ENCODE data around the gene RNU1-2.
"Not testable (repeated sequence)": the region's sequence is repeated elsewhere in the genome, so short reads cannot be mapped to it uniquely, and the experiment has no call there.

GRCh38 chr1:16897653-16898052, 1.9 kb downstream of the RNU1-2 start:
- not testable (repeated sequence) for TF ChIP-seq POLR2A, CTCF (IDR thresholded peaks at IDR 0.05)
